ENCODE data around the gene ATP1B2.

GRCh38 chr17:7633093-7633492, 17.6 kb upstream of the ATP1B2 start:
- TF ChIP-seq YY1 (IDR thresholded peaks at IDR 0.05; ENCODE audit: insufficient read depth, insufficient read length) (no peak), ZNF274 (IDR thresholded peaks at IDR 0.05; ENCODE audit: low read depth, low read length) (no peak), SUZ12 (IDR thresholded peaks at IDR 0.05; ENCODE audit: extremely low read depth, insufficient read depth, insufficient read length) (no peak)

All from NT2/D1 (cell line).